Activated CD4-positive, alpha-beta T cell treated with anti-CD3 and anti-CD28 coated beads, Interleukin-10, Interleukin-2, amounts not matched to agents 100 ng/mL and 50 ng/mL, durations not matched to agents 16 hours and 8 hours (primary cell): ENCODE data around the gene AOC3.
"Not testable (repeated sequence)": the region's sequence is repeated elsewhere in the genome, so short reads cannot be mapped to it uniquely, and the experiment has no call there.

ENCODE experiments used
- DNase-seq: peaks from one replicate; pipeline ENCODE4 v3.0.0-alpha.2; 2020

Gene AOC3

GRCh38 chr17:42868338-42868737 is 17.3 kb downstream of the AOC3 start:
- DNase-seq, result no peak

DNA sequence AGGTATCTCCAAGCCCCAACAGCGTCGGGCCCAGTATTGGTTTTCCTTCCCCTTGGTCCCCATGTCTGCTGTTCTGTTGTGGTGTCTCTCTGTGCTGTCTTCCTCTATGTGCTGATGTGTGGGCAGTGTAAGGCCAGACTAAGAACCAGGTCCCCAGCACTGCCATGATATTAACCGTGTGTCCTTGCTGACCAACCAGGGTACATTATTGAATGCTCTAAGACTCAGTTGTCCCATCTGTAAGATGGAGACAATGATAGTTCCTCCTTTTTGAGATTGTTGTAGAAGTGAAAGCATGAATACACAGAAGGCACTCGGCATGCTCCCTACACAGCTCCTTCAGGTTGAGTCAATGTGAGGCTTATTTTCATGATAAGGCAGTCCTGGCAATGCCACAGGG is 20.6 kb downstream of the AOC3 start:
- DNase-seq, result no peak

DNA sequence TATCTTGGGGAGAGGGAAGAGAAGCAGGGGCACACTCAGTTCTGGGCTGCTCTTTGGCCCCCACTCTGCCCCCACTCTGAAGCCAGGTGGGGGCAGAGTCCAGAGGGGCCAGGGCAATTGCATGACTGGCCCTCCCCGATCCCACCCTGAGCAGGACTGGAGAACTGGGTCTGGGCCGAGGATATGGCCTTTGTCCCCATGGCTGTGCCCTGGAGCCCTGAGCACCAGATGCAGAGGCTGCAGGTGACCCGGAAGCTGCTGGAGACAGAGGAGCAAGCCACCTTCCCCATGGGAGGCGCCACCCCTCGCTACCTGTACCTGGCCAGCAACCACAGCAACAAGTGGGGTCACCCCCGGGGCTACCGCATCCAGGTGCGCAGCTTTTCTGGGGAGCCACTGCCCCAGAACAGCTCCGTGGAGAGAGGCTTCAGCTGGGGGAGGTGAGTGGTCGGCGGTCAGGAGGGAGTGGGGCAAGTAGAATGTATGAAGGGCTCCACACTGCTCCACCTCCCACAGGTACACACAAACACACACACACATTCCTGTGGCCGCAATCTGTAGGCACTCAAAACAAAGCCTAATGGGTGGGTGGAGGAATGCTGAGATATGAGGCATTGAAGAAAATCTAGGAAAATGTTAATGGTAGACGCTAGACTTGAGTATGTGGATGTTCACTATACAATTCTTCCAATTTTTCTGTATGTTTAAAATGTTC is 21.4 kb downstream of the AOC3 start:
- DNase-seq, result no peak

DNA sequence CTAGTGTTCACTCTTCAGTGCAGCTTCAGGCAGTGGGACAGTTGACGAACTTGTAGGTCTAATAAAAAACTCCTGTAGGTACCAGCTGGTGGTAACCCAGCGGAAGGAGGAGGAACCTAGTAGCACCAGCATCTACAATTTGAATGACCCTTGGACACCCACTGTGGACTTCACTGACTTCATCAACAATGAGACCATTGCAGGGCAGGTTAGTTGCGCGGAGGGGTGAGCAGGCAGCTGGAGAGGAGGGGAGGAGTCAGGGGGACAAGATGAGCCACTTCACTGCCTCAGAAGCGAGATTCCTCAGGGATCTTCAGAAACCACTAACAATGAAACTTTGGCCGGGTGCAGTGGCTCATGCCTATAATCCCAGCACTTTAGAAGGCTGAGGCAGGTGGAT is 22.3 kb downstream of the AOC3 start:
- no peak for DNase-seq

DNA sequence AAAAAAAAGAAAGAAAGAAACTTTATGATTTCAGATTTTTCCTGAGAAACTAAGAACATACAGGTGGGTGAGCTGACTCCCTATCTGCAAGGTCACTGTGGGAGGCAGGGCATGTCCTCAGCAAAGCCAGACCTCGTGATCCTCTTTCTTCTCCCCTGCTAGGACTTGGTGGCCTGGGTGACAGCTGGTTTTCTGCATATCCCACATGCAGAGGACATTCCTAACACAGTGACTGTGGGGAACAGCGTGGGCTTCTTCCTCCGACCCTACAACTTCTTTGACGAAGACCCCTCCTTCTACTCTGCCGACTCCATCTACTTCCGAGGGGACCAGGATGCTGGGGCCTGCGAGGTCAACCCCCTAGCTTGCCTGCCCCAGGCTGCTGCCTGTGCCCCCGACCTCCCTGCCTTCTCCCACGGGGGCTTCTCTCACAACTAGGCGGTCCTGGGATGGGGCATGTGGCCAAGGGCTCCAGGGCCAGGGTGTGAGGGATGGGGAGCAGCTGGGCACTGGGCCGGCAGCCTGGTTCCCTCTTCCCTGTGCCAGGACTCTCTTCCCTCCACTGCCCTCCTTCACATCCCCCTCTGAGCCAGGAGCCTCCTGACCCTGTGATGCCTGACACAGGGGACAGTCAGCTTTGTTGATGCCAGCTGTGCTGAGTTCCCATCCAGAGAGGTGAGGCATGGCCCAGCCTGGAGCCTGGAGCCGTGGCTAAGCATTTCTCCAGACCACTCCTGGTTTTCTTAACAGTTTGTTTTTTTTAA is 23.1 kb downstream of the AOC3 start:
- not testable (repeated sequence) for DNase-seq

DNA sequence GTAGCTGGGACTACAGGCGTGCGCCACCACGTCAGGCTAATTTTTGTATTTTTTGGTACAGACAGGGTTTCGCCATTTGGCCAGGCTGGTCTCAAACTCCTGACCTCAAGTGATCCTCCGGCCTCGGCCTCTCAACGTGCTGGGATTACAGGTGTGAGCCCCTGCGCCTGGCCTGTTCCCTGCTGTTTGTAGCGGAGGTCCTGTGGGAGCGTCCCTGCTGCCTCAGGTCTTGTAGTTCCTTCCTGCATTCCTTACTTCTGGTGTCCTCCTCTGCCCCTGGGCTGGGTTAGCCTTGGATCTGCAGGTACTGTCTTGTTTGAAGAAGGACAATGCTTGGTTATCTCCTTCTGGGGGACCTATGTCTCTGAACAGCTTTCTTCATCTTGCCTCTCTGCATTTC is 26.0 kb downstream of the AOC3 start:
- no peak for DNase-seq

DNA sequence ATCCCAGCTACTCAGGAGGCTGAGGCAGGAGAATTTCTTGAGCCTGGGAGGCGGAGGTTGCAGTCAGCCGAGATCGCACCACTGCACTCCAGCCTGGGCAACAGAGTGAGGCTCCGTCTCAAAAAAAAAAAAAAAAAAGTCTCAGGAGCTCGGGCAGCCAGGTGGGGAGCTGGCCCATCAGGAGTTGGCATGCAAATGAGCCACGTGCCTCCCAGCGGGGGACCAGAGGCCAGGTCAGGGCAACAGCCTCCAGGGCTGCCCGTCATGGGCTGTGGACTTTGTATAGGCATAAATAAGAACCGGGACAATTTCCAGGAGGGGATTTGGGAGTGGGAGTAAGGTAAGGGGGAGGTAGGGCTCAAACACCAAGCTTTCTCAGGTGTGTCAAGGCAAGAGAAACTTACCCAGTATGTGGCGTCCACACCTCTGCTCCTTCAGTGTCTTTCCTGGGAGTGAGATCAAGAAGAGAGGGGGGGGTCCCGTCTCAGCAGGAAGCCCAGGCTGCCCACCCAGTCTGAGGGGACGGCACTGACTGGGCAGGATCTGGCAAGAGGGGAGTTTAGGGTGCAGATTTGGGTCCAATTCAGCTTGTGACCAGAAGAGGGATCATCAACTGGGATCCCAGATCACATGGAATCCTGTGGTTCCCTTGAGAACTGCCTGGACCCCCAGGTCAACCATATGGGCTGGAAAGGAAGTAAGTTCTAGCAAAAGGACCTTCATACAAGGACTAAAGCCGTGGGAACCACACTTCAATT is 27.3 kb downstream of the AOC3 start:
- no peak for DNase-seq

DNA sequence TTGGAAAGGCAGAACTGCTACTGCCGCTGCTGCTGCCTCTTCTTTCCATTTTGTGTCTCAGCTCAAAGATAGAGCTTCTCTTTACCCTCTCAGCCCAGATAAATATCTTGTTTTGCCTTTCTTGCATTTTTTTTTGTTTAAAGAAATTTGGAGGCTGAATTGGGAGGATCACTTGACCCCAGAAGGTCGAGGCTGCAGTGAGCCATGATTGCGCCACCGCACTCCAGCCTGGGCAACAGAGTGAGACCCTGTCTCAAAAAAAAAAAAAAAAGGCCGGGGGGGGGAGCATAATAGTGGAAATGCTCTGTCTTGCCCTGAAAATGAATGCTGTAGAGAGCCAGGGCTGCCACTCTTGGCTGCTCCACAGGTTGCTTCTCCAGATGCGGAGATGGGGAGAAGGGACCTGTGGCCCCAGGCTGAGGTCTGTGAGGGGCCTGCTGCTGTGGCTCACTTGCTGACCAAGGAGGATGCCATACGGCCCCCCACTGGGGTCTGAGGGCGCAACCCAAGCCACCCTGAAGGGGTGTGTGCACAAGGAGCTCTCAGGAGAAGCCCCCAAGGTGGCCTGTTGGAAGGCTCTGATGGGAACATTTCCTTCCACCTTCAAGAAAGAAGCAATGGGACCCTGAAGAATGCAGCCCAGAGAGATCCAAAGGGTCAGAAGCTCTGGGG is 28.1 kb downstream of the AOC3 start:
- no peak for DNase-seq

GRCh38 chr17:42879596-42879985 is 28.6 kb downstream of the AOC3 start:
- no peak for DNase-seq

DNA sequence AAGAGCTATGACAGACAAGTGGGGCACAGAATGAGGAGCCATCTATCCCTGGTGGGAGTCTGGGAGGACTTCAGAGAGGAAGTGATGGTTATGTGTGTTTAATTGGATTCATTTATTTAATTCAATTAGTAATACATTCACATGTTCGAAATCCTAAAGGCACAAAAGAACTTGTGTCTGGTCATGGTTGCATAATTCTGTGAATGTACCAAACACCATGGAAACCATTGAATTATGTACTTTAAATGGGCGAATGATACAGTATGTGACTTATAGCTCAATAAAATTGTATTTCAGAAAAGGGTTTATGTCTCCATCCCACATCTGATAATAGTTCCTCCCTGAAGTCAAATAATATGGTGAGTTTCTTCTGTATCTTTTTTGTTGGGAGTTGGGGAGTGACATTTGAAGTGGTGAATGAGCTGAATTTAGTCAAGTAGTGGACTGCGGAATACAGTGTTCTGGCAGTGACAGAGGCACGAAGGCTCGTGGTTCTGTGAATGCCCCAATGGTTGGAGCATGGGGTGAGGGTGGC is 29.8 kb downstream of the AOC3 start:
- DNase-seq, result no peak

DNA sequence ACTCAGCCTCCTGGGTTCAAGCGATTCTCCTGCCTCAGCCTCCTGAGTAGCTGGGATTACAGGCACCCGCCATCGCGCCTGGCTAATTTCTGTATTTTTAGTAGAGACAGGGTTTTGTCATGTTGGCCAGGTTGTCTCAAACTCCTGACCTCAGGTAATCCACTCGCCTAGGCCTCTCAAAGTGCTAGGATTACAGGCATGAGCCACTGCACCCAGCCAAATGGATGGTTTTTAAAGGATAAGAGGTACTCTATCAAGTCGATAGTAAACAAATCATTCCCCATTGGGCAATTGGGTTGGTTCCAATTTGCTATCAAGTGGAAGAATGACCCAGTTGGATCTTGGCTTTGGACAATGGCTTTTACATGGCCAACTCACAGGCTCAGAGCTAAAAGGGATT is 30.7 kb downstream of the AOC3 start:
- DNase-seq, result not testable (repeated sequence)

DNA sequence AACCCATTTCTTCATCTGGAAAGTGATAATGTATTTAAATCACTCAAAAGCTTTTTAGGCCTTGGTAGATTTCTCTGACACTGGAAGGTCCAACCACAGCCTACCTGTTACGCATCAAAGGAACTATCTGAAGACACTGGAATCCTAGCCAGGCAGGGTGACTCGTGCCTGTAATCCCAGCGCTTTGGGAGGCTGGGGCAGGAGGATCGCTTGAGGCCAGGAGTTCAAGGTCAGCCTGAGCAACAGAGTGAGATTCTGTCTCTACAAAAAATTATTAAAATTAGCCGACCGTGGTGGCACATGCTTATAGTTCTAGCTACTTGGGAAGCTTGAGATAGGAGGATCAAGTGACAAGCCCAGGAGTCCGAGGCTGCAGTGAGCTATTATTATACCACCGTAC is 31.2 kb downstream of the AOC3 start:
- DNase-seq, result no peak

GRCh38 chr17:42883802-42884558 is 33.0 kb downstream of the AOC3 start:
- no peak for DNase-seq

- not testable (repeated sequence) for DNase-seq
These were observed 34.8 kb downstream of the AOC3 start for GRCh38 chr17:42885806-42886205.

- DNase-seq, result no peak
These were observed 35.5 kb downstream of the AOC3 start for GRCh38 chr17:42886283-42887176.

- no peak for DNase-seq
These were observed 38.8 kb downstream of the AOC3 start for GRCh38 chr17:42889809-42890208.

- no peak for DNase-seq
These were observed 40.6 kb downstream of the AOC3 start for GRCh38 chr17:42891539-42892152.

DNA sequence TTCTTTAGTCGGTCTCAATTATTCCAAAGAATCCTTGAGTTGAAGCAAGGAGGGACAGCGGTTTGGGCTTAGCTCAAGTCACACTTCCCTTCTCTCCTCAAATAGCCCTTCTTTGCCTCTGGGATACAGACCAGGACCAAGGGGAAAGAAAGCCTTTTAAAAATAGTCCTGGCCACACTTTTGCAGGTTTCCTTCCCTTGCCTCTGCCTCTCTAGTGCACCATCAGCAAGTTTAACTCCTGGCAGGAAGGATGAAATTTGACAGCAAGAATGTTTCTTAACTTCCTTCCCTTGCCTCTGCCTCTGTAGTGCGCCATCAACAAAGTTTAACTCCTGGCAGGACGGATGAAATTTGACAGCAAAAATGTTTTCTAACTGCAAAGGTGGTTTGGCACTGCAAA is 42.4 kb downstream of the AOC3 start:
- no peak for DNase-seq

- DNase-seq, result no peak
These were observed 43.5 kb downstream of the AOC3 start for GRCh38 chr17:42894283-42895184.

GRCh38 chr17:42895185-42895555 is 44.2 kb downstream of the AOC3 start:
- DNase-seq, result no peak
